Thymus (tissue), 11 donors: ENCODE data around the gene LMOD2. TPM values are rescaled to one million over a fixed set of nuclear protein-coding genes. Genes with fewer than 3 reads are reported as not detected.

ENCODE experiments used
- DNase-seq, 9 donors: peaks; one replicate each; pipeline ENCODE4 v3.0.0-alpha.2; 2013; ENCODE audit warnings: low spot score in 9 of 9, low read depth in 6 of 9, missing footprints in 1 of 9
- H3K27ac ChIP-seq, 2 donors: one replicate each; pipeline ENCODE4 v1.5.1; 2013; ENCODE audit warnings: control low read depth in 1 of 2, low read depth in 1 of 2, low read length in 1 of 2, mild to moderate bottlenecking in 1 of 2, moderate library complexity in 1 of 2
- H3K27me3 ChIP-seq, 2 donors: one replicate each; pipeline ENCODE4 v1.5.1; 2013; ENCODE audit warnings: low read length in 1 of 2; ENCODE audit not compliant: control insufficient read depth in 2 of 2, insufficient read depth in 1 of 2
- H3K36me3 ChIP-seq, 2 donors: one replicate each; pipeline ENCODE4 v1.5.1; 2013; ENCODE audit warnings: low read length in 1 of 2, mild to moderate bottlenecking in 1 of 2, moderate library complexity in 1 of 2; ENCODE audit not compliant: control insufficient read depth in 2 of 2, insufficient read depth in 2 of 2
- H3K4me1 ChIP-seq, 2 donors: one replicate each; pipeline ENCODE4 v1.5.1; 2013; ENCODE audit warnings: low read length in 2 of 2; ENCODE audit not compliant: control insufficient read depth in 2 of 2, insufficient read depth in 2 of 2
- H3K4me3 ChIP-seq, 2 donors: one replicate each; pipeline ENCODE4 v1.5.1; 2013; ENCODE audit warnings: low read length in 2 of 2, control low read depth in 1 of 2, mild to moderate bottlenecking in 1 of 2
- H3K9me3 ChIP-seq, 2 donors: one replicate each; pipeline ENCODE4 v1.5.1; 2013; ENCODE audit warnings: low read length in 1 of 2, mild to moderate bottlenecking in 1 of 2; ENCODE audit not compliant: control insufficient read depth in 2 of 2, insufficient read depth in 1 of 2
- WGBS: extraction: QIAGEN DNeasy Blood & Tissue Kit; methylation state at CpG from one replicate; pipeline ENCODE4 v1.1.7; 2013; 5-methylcytosine and 5-hydroxymethylcytosine counted together
- polyA plus RNA-seq: library from polyadenylated mRNA; stranded (reverse); fragments of 200-250 nt; gene quantifications from one replicate; pipeline ENCODE4 v1.2.3, GENCODE V29; 2013
- total RNA-seq: library from RNA; stranded (reverse); fragments of 120-200 nt; gene quantifications from one replicate; pipeline ENCODE4 v1.2.4, GENCODE V29; 2013
- donor health status: healthy.

Gene LMOD2
- total and polyA plus RNA-seq, 2 donors: 0.05 to 0.23 TPM

DNA sequence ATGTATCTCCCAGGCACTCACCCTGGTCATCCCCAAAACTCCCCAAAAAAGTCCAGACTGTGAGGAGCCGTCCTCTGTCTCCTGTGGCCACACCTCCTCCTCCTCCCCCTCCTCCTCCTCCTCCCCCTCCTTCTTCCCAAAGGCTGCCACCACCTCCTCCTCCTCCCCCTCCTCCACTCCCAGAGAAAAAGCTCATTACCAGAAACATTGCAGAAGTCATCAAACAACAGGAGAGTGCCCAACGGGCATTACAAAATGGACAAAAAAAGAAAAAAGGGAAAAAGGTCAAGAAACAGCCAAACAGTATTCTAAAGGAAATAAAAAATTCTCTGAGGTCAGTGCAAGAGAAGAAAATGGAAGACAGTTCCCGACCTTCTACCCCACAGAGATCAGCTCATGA, 7.1 kb downstream of the LMOD2 start:
- H3K27ac ChIP-seq: no peak overlapping the region
- H3K36me3 ChIP-seq: no peaks in the 10 kb centered on the region
- no peak for DNase-seq
- peaks cover 0 to 2% of the 10 kb centered on the region in 2 donors for H3K27me3 ChIP-seq
- 86% methylated on average over 3 of the region's 3 CpGs for WGBS
- H3K4me3 ChIP-seq: no peak overlapping the region
- no peaks in the 10 kb centered on the region for H3K9me3 ChIP-seq
- no peaks in the 10 kb centered on the region for H3K4me1 ChIP-seq

- H3K27me3 ChIP-seq: peaks cover 0 to 2% of the 10 kb centered on the region in 2 donors
- no peaks in the 10 kb centered on the region for H3K36me3 ChIP-seq
- no peak for DNase-seq
- H3K4me1 ChIP-seq: no peaks in the 10 kb centered on the region
- no peaks in the 10 kb centered on the region for H3K9me3 ChIP-seq
- no peak overlapping the region for H3K27ac ChIP-seq
- H3K4me3 ChIP-seq: no peak overlapping the region
- 97% methylated on average over 6 of the region's 6 CpGs for WGBS
Observed at GRCh38 chr7:123663200-123663599, 7.5 kb downstream of the LMOD2 start.

DNA sequence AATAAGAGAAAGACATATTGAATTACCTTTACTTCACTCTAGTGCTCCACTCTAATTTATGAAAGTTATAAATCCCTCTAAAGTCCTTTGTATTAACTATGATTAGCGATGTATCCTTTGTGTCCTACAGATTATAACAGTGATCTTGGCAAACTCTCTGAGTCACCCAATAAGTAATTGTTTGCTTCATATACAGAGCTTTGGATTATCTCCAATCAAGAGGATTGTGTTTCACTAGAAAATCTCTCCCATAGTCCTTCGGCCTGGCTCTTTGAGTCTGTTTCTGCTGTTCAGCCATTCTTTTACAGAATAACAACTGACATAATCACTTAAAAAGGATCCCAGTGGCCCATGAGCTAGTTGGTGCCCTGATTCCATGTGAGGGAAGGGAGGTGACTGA, 9.5 kb downstream of the LMOD2 start:
- DNase-seq: no peak
- peaks cover 0 to 2% of the 10 kb centered on the region in 2 donors for H3K27me3 ChIP-seq
- H3K4me3 ChIP-seq: no peak overlapping the region
- H3K27ac ChIP-seq: no peak overlapping the region
- H3K36me3 ChIP-seq: no peaks in the 10 kb centered on the region
- 68% methylated on average over 2 of the region's 2 CpGs for WGBS
- H3K4me1 ChIP-seq: no peaks in the 10 kb centered on the region
- H3K9me3 ChIP-seq: no peaks in the 10 kb centered on the region

DNA sequence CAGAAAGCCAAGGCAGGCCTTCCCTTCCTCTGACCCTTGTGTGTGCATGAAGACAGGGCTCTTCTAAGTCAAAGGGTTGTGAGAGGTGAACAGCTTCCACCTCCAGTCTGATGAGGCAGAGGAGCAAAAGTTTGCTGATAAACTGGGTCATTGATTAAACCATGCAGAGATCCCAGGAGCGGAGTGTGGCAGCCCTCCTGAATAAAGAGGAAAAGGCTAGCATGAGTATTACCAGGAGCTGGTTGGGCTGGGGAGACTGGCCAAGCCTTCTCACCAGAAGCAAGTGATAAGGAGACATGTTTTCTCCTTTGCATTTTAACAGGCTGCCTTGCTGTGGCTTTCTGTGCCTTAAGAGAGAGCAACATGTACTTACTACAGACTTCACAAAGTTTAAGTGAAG, 10.2 kb downstream of the LMOD2 start:
- Histone ChIP-seq H3K4me1 (no peaks in the 10 kb centered on the region), H3K27ac (no peak overlapping the region), H3K4me3 (no peak overlapping the region), H3K9me3 (no peaks in the 10 kb centered on the region), H3K27me3 (peaks cover 0 to 2% of the 10 kb centered on the region in 2 donors), H3K36me3 (no peaks in the 10 kb centered on the region)
- 100% methylated on average over 1 of the region's 1 CpG for WGBS
- no peak for DNase-seq

DNA sequence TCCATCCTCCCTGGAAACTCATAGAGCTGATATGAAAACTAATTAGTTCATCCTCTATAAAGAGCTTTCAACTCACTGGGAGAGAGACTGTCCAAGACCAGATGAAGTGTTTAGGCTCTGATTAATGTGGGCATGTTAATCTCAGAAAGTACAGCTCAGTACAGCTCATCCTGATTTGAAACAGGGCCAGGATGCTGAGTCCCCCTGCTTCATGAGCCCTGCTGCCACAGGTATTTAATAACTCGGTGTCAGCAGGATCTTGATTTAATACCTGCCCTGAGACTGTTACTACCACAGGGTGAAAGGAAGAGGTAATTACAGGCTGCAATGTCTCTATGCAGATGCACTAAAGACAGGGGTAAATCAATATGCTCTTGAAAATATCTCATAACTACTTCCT, 10.8 kb downstream of the LMOD2 start:
- Histone ChIP-seq H3K4me3 (no peak overlapping the region), H3K36me3 (no peaks in the 10 kb centered on the region), H3K27ac (no peak overlapping the region), H3K9me3 (no peaks in the 10 kb centered on the region), H3K27me3 (peaks cover 0 to 2% of the 10 kb centered on the region in 2 donors), H3K4me1 (no peaks in the 10 kb centered on the region)
- 88% methylated on average over 1 of the region's 1 CpG for WGBS
- no peak for DNase-seq

- no peaks in the 10 kb centered on the region for H3K36me3 ChIP-seq
- WGBS: 98% methylated on average over 7 of the region's 7 CpGs
- no peaks in the 10 kb centered on the region for H3K27me3 ChIP-seq
- H3K27ac ChIP-seq: no peak overlapping the region
- H3K4me1 ChIP-seq: no peaks in the 10 kb centered on the region
- DNase-seq: no peak
- H3K4me3 ChIP-seq: no peak overlapping the region
- no peaks in the 10 kb centered on the region for H3K9me3 ChIP-seq
Observed at GRCh38 chr7:123669485-123669884, 13.8 kb downstream of the LMOD2 start.

- no peaks in the 10 kb centered on the region for H3K4me1 ChIP-seq
- H3K27me3 ChIP-seq: no peaks in the 10 kb centered on the region
- 98% methylated on average over 5 of the region's 5 CpGs for WGBS
- H3K27ac ChIP-seq: no peak overlapping the region
- H3K4me3 ChIP-seq: no peak overlapping the region
- no peaks in the 10 kb centered on the region for H3K36me3 ChIP-seq
- DNase-seq: no peak
- H3K9me3 ChIP-seq: no peaks in the 10 kb centered on the region
Observed at GRCh38 chr7:123673137-123673732, 17.6 kb downstream of the LMOD2 start.

DNA sequence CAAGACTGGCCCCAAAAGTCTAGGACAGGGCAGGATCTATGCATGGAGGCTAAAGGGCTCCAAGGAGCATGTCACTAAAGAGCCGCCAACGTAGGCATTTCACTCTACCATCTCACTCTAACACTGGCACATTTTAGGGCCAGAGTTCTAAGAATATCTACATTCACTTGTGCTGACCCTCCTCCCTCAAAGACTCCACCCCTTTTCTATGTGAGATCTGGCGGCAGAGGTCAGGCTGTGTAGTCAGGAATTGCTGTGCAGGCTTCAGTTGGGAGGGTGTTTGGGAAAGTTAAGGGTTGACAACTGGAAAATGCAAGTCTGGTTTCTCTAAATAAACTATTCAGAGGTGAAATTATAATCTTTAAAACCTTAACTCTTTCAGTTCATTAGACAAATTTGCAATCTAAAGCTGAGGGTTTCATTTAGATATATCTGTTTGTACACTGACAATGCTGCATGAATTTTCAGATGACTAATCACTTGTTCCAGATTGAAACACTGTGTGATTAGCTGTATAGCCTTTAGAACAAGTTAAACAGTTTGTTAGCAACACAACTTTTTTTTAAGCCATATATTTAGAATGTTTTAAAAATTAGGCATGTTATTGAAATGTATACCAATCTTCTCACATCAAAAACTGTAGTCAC, 18.2 kb downstream of the LMOD2 start:
- WGBS: 96% methylated on average over 3 of the region's 3 CpGs
- no peaks in the 10 kb centered on the region for H3K9me3 ChIP-seq
- DNase-seq: no peak

GRCh38 chr7:123674399-123675180, 18.9 kb downstream of the LMOD2 start:
- no peak overlapping the region for H3K27ac ChIP-seq
- no peaks in the 10 kb centered on the region for H3K9me3 ChIP-seq
- 88% methylated on average over 2 of the region's 2 CpGs for WGBS
- DNase-seq: no peak
- no peak overlapping the region for H3K4me3 ChIP-seq
- H3K27me3 ChIP-seq: no peaks in the 10 kb centered on the region
- no peaks in the 10 kb centered on the region for H3K4me1 ChIP-seq
- no peaks in the 10 kb centered on the region for H3K36me3 ChIP-seq

More for the DNA sequence above, 18.2 kb downstream of the LMOD2 start:
- no peak overlapping the region for H3K27ac ChIP-seq
- no peaks in the 10 kb centered on the region for H3K36me3 ChIP-seq
- no peak overlapping the region for H3K4me3 ChIP-seq
- H3K4me1 ChIP-seq: no peaks in the 10 kb centered on the region
- H3K27me3 ChIP-seq: no peaks in the 10 kb centered on the region
